GM23338 (cell line): Measurements from ENCODE around the gene USP24. TPM values are rescaled to one million over a fixed set of nuclear protein-coding genes. Genes with fewer than 3 reads are reported as not detected.
A peak's percentile ranks its signal among the peaks of the same experiment; 100 is the strongest.

Experiments used
- ATAC-seq: fragments of 200-7000 bp; cut with Tn5 transposase; 3 replicates; pipeline ENCODE4 v1.9.1; 2020
- DNase-seq: peaks from one replicate; pipeline ENCODE4 v3.0.0-alpha.2; 2015; ENCODE audit warnings: low spot score
- H2AFZ ChIP-seq: fragments of 200-600 bp; sonication (generic); 2 replicates; pipeline ENCODE4 v1.8.0; 2016; ENCODE audit warnings: antibody characterized with exemption, mild to moderate bottlenecking, moderate library complexity
- H3F3A ChIP-seq: fragments of 200-600 bp; sonication (generic); replicated peaks from 2 replicates; pipeline ENCODE4 v1.8.0; 2017; ENCODE audit warnings: antibody characterized with exemption, mixed run types, low read depth
- H3K27ac ChIP-seq: fragments of 200-600 bp; sonication (generic); 2 replicates; pipeline ENCODE4 v1.6.1; 2016; ENCODE audit warnings: low read depth
- H3K27me3 ChIP-seq: fragments of 200-600 bp; sonication (generic); 2 replicates; pipeline ENCODE4 v1.8.0; 2016; ENCODE audit warnings: mild to moderate bottlenecking, mixed run types, moderate library complexity; ENCODE audit not compliant: insufficient read depth
- H3K36me3 ChIP-seq: fragments of 200-600 bp; sonication (generic); 2 replicates; pipeline ENCODE4 v1.8.0; 2016; ENCODE audit warnings: mild to moderate bottlenecking; ENCODE audit not compliant: insufficient read depth
- H3K4me1 ChIP-seq: fragments of 200-600 bp; sonication (generic); 2 replicates; pipeline ENCODE4 v1.8.0; 2016; ENCODE audit warnings: mild to moderate bottlenecking, moderate library complexity; ENCODE audit not compliant: insufficient read depth
- H3K4me2 ChIP-seq: fragments of 200-600 bp; sonication (generic); 2 replicates; pipeline ENCODE4 v1.7.1; 2017; ENCODE audit warnings: mixed run types
- H3K4me3 ChIP-seq: fragments of 200-600 bp; sonication (generic); 2 replicates; pipeline ENCODE4 v1.6.1; 2016; ENCODE audit warnings: mixed run types
- H3K79me2 ChIP-seq: fragments of 200-600 bp; sonication (generic); replicated peaks from 2 replicates; pipeline ENCODE4 v1.8.0; 2017; ENCODE audit warnings: mild to moderate bottlenecking; ENCODE audit not compliant: insufficient read depth
- H3K9me2 ChIP-seq: fragments of 200-600 bp; sonication (generic); 2 replicates; pipeline ENCODE4 v1.8.0; 2017; ENCODE audit not compliant: insufficient read depth
- H4K20me1 ChIP-seq: fragments of 200-600 bp; sonication (generic); replicated peaks from 2 replicates; pipeline ENCODE4 v1.8.0; 2017; ENCODE audit warnings: mild to moderate bottlenecking; ENCODE audit not compliant: insufficient read depth
- H3K27ac Mint-ChIP-seq: 2 replicates; pipeline ENCODE4 v1.8.0; 2020; ENCODE audit warnings: inconsistent platforms, mild to moderate bottlenecking, moderate library complexity, mixed read lengths
- H3K27me3 Mint-ChIP-seq: 3 replicates; pipeline ENCODE4 v1.8.0; 2022; ENCODE audit warnings: low read depth, mild to moderate bottlenecking, moderate library complexity, mixed read lengths, inconsistent platforms; ENCODE audit not compliant: insufficient read depth, poor library complexity
- H3K36me3 Mint-ChIP-seq: 3 replicates; pipeline ENCODE4 v1.8.0; 2021; ENCODE audit warnings: low read depth, mild to moderate bottlenecking, inconsistent platforms, moderate library complexity, mixed read lengths
- H3K4me1 Mint-ChIP-seq: 3 replicates; pipeline ENCODE4 v1.8.0; 2020; ENCODE audit warnings: mild to moderate bottlenecking, inconsistent platforms, mixed read lengths
- H3K4me3 Mint-ChIP-seq: 3 replicates; pipeline ENCODE4 v1.8.0; 2021; ENCODE audit warnings: moderate library complexity, mild to moderate bottlenecking, inconsistent platforms, mixed read lengths
- H3K9me3 Mint-ChIP-seq: 3 replicates; pipeline ENCODE4 v1.8.0; 2020; ENCODE audit warnings: moderate library complexity, mild to moderate bottlenecking, inconsistent platforms, mixed read lengths
- CREB1 ChIP-seq: fragments of 250-450 bp; sonication (Bioruptor Pico); IDR thresholded peaks from 2 replicates; pipeline ENCODE4 v1.5.0; 2020; ENCODE audit warnings: low read depth, mild to moderate bottlenecking, moderate library complexity
- EZH2 ChIP-seq: fragments of 200-600 bp; sonication (generic); IDR thresholded peaks from one replicate; pipeline ENCODE4 v1.8.0; 2017; ENCODE audit warnings: antibody characterized with exemption, mild to moderate bottlenecking, low read depth; ENCODE audit not compliant: unreplicated experiment
- EZH2phosphoT487 ChIP-seq: fragments of 200-600 bp; sonication (generic); IDR thresholded peaks from one replicate; pipeline ENCODE4 v1.8.1; 2018; ENCODE audit warnings: antibody characterized with exemption; ENCODE audit not compliant: unreplicated experiment
- NANOG ChIP-seq: IDR thresholded peaks from 2 replicates; pipeline ENCODE4 v1.6.1; 2016; ENCODE audit warnings: antibody characterized with exemption, borderline replicate concordance
- POLR2AphosphoS5 ChIP-seq: IDR thresholded peaks from 2 replicates; pipeline ENCODE4 v1.6.1; 2016; ENCODE audit warnings: antibody characterized with exemption, low read depth
- REST ChIP-seq: IDR thresholded peaks from one replicate; pipeline ENCODE4 v1.6.1; 2018; ENCODE audit warnings: antibody characterized with exemption; ENCODE audit not compliant: unreplicated experiment
- STAT1 ChIP-seq: IDR thresholded peaks from one replicate; pipeline ENCODE4 v1.6.1; 2016; ENCODE audit warnings: antibody characterized with exemption; ENCODE audit not compliant: unreplicated experiment
- ZNF114 ChIP-seq: fragments of 250-450 bp; sonication (Bioruptor Pico); IDR thresholded peaks from 2 replicates; pipeline ENCODE4 v1.5.0; 2020; ENCODE audit warnings: mild to moderate bottlenecking, moderate library complexity
- ZNF331 ChIP-seq: fragments of 250-450 bp; sonication (Bioruptor Pico); IDR thresholded peaks from 2 replicates; pipeline ENCODE4 v1.5.0; 2020; ENCODE audit warnings: low read depth, mild to moderate bottlenecking, moderate library complexity
- polyA plus RNA-seq: library from polyadenylated mRNA; unstranded; fragments of >200 nt; fragmentation: Nextera tagmentation; extraction: Ambion mirVana; gene quantifications from 2 replicates; pipeline ENCODE4 v1.2.1, GENCODE V29; 2016
- total RNA-seq: library from RNA; depleted of rRNA; stranded (reverse); fragments of >200 nt; shearing (Covaris generic); gene quantifications from 2 replicates; pipeline ENCODE4 v1.2.3, GENCODE V29; 2014
- TF ChIP-seq, protein P1 (sequence below): IDR thresholded peaks from 2 replicates; pipeline ENCODE4 v1.6.1; 2016; ENCODE audit warnings: antibody characterized with exemption
- TF ChIP-seq, protein P2 (sequence below), 2 experiments: fragments of 200-600 bp in 1 of 2; sonication (generic) in 1 of 2; conservative IDR thresholded peaks; 2 replicates each; pipeline versions ENCODE4 v1.5.1 to v1.6.1; 2016 to 2017; ENCODE audit warnings: antibody characterized with exemption in 2 of 2, low read depth in 2 of 2, mild to moderate bottlenecking in 2 of 2, moderate library complexity in 1 of 2

The USP24 gene
- total and polyA plus RNA-seq, 2 experiments from 2014 or later = 12.1 to 32.6 TPM

GRCh38 chr1:55169126-55169525 lies 46.0 kb downstream of the USP24 start:
- Histone ChIP-seq H3K27ac (peak overlapping the region; percentile 8; the same call in 1 of the 2 replicates), H3K4me2 (peak overlapping the region; percentile 60; the same call in 1 of the 2 replicates), H3K36me3 (no peaks in the 10 kb centered on the region; the same call in 1 of the 2 replicates), H4K20me1 (no peaks in the 10 kb centered on the region), H3K4me3 (no peak overlapping the region), H3K4me1 (peaks cover 19% of the 10 kb centered on the region), H3F3A (no peaks in the 10 kb centered on the region), H3K27me3 (no peaks in the 10 kb centered on the region), H3K9me2 (no peaks in the 10 kb centered on the region), H2AFZ (no peak overlapping the region), H3K79me2 (no peaks in the 10 kb centered on the region)
- TF ChIP-seq EZH2phosphoT487 (no peak), STAT1 (no peak), POLR2AphosphoS5 (no peak), CREB1 (CRISPR knock-in tag) (no peak), EZH2 (no peak), NANOG (no peak), REST (no peak), ZNF114 (CRISPR knock-in tag) (no peak), ZNF331 (CRISPR knock-in tag) (no peak)
- TF ChIP-seq, protein P1, sequence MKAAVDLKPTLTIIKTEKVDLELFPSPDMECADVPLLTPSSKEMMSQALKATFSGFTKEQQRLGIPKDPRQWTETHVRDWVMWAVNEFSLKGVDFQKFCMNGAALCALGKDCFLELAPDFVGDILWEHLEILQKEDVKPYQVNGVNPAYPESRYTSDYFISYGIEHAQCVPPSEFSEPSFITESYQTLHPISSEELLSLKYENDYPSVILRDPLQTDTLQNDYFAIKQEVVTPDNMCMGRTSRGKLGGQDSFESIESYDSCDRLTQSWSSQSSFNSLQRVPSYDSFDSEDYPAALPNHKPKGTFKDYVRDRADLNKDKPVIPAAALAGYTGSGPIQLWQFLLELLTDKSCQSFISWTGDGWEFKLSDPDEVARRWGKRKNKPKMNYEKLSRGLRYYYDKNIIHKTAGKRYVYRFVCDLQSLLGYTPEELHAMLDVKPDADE = no peak
- TF ChIP-seq, protein P2, sequence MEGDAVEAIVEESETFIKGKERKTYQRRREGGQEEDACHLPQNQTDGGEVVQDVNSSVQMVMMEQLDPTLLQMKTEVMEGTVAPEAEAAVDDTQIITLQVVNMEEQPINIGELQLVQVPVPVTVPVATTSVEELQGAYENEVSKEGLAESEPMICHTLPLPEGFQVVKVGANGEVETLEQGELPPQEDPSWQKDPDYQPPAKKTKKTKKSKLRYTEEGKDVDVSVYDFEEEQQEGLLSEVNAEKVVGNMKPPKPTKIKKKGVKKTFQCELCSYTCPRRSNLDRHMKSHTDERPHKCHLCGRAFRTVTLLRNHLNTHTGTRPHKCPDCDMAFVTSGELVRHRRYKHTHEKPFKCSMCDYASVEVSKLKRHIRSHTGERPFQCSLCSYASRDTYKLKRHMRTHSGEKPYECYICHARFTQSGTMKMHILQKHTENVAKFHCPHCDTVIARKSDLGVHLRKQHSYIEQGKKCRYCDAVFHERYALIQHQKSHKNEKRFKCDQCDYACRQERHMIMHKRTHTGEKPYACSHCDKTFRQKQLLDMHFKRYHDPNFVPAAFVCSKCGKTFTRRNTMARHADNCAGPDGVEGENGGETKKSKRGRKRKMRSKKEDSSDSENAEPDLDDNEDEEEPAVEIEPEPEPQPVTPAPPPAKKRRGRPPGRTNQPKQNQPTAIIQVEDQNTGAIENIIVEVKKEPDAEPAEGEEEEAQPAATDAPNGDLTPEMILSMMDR (conservative IDR thresholded peaks at IDR 0.05; ENCODE audit: low read depth in 2 of 2) = no peak
- H3K4me1 Mint-ChIP-seq = peaks cover 40% of the 10 kb centered on the region
- DNase-seq (no peak), ATAC-seq (no peak)
- H3K36me3 Mint-ChIP-seq = peaks cover 25% of the 10 kb centered on the region
- H3K9me3 Mint-ChIP-seq = no peaks in the 10 kb centered on the region
- H3K27me3 Mint-ChIP-seq = peaks cover 4% of the 10 kb centered on the region
- H3K4me3 Mint-ChIP-seq = no peak overlapping the region
- H3K27ac Mint-ChIP-seq = 0 out of 2 replicates have a peak overlapping the region, but pooled peaks have one; percentile 3
